NCI-H2107 (cell line): ENCODE measurements around the gene MSI2.

Experiments used
- DNase-seq: peaks from one replicate; lab custom pipeline; 2025; lab: John Stamatoyannopoulos, UW

MSI2 gene

GRCh38 chr17:57461082-57461481 lies 204.8 kb downstream of the MSI2 start:
- no peak for DNase-seq

GRCh38 chr17:57462007-57462579 lies 205.8 kb downstream of the MSI2 start:
- no peak for DNase-seq

DNA sequence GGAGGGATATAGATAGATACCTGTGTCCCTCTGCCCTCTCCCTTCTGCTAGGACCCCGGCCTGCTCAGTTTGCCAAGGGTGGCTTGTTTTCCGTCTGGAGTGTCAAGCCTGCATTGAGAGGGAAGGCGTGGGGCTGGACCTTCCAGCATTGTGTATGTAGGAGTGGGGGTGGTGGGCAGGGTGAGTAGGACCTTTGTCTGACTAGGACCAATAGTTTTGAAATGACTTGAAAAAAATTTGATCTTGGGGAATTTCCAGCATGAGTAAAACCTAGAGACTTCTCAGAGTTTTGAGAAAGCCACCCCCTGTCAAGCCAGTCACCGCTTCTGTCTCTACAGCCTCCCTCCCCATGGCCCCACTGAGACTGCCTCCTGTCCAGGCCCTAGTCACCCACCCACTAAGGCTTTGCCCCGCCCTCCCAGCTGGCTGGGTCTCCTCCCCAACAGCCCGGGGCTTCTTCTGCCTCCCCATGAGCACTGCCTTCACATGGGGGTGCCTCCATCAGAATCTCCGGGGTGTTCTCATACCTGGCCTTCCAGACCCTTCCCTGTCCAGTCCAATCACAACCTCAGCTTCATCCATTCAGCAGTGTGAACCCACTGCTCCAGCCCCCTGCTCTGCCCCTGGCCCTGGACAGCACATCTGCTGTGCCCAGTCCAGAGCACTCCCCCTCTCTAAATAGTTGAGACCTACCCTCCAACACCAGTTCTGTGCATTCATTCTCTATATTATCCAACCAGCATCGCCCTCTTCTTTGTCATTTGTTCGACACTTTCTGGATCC lies 207.0 kb downstream of the MSI2 start:
- DNase-seq, result no peak

DNA sequence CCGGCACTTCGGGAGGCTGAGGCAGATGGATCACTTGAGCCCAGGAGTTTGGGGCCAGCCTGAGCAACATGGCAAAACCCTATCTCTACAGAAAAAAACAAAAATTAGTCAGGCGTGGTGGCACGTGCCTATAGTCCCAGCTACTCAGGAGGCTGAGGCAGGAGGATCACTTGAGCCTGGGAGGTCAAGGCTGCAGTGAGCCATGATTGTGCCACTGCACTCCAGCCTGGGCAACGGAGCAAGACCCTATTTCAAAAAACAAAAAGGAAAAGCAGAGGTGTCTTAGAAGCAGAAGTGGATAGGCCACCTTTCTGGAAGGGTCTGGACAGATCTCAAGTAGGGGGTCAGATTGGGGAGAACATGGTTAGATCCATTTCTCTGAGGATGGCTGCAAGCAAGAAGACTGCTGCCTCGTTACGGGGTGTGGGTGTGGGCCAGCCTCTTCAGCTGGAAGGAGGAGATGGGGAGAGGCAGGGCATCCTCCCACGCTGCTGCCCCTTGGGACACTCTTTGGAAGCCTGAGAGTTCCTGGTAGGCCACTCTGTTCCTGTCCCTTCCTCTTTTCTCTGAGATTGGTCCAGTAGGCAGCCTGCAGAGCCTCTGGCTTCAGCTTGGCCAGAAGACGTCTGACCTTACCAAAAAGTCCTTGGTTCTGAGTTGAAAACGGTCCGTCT lies 208.0 kb downstream of the MSI2 start:
- no peak for DNase-seq

- no peak for DNase-seq
Observed at GRCh38 chr17:57465610-57466009, 209.3 kb downstream of the MSI2 start.

DNA sequence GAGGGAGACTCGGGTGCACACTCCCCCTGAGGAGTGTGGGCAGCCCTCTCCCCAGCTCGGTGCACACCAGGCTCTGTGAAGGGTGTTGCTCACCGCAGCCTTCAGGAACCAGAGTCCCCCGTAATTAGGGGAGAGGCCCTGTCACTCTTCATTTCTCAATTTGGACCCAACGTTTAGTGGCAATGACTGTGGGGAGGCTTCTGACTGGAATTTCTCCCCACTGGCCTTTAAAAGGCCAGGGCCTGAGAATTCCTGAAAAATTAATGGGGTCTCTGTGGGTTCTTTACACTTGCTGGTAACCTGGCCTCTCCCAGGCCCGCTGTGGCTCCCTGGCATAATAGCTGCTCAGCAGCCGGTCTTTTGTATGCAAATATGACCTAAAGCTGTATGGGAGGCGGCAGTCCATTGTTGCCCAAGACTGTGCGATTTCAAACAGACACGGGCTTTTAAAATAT lies 209.7 kb downstream of the MSI2 start:
- no peak for DNase-seq

GRCh38 chr17:57466521-57466920 lies 210.2 kb downstream of the MSI2 start:
- no peak for DNase-seq

DNA sequence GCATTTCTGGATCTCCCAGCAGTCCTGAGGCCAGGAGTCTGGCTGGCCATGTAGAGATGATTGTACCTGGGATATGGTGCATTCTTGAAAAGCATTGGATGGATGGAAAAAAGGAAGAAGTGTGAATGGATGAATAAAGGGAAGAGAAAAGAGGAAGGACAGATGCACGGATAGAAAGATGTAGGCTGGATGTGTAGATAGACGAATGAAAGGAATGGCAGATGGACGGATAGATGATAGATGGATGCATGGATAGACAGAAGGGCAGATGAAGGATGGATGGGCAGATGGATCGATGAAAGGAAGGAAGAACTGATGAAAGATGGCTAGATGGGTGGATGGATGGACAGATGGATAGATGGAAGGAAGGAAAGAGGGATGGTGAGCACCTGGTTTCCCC lies 210.9 kb downstream of the MSI2 start:
- DNase-seq, result no peak

- DNase-seq, result no peak
Observed at GRCh38 chr17:57467801-57468200, 211.5 kb downstream of the MSI2 start.

DNA sequence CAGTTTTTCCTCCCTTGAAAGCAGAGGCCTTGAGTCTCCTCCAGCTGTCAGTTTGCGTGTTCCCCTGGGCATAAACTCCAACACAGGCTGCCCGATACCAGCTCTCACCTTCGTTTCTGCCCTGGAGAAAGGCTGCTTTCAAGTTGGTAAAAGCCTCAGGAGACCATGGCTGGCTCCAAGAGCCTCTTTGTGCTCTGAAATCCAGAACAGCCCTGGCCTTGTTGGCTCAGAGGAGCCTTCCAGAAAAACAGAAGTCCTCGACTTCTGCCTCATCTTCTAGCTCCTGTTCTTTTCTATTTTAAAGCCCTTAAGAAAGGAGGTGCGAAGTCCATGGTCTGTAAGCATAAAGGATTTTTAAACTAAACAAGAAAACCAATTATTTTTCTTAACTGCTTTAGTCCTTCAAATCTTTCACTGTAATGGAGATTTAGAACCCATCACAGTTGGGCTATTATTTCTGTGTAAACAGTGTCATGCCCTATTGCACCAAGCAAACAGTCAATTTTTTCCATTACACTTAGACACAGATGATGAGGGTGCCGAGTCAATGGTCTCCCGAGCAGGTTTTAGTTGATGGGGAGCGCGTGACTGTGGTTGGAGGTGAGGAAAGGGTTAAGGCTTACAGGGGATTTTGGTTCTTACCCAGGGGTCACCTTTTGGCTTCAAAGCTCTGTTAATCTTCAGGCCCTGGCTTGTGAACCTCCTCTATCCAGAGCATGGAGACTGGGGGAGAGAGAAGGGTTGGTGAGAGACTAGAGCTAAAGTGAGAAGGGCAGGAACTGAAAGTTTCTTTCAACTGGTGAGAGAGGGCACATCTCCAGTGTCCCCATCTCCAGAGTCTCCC lies 212.8 kb downstream of the MSI2 start:
- no peak for DNase-seq

DNA sequence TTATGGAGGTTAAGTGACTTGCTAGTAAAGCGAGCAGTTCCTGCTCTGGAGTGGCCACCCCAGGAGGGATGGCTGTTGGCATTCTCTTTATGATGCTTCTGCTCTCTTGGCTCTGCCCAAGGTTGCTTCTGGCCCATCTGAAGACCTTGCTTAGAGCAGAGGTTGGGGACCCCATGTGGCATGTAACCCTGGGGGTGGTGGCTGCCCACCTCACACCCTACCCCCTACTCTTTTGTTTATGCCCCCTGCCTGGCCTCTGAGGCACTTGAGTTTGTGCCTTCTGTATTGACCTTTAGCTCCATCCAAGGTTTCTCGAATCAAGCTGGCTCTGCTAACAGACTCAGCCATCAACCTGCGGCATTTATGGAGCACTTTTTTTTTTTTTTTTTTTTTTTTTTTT lies 214.6 kb downstream of the MSI2 start:
- DNase-seq, result no peak

GRCh38 chr17:57471868-57472368 lies 215.6 kb downstream of the MSI2 start:
- DNase-seq, result no peak

- no peak for DNase-seq
Observed at GRCh38 chr17:57475796-57476195, 219.5 kb downstream of the MSI2 start.

DNA sequence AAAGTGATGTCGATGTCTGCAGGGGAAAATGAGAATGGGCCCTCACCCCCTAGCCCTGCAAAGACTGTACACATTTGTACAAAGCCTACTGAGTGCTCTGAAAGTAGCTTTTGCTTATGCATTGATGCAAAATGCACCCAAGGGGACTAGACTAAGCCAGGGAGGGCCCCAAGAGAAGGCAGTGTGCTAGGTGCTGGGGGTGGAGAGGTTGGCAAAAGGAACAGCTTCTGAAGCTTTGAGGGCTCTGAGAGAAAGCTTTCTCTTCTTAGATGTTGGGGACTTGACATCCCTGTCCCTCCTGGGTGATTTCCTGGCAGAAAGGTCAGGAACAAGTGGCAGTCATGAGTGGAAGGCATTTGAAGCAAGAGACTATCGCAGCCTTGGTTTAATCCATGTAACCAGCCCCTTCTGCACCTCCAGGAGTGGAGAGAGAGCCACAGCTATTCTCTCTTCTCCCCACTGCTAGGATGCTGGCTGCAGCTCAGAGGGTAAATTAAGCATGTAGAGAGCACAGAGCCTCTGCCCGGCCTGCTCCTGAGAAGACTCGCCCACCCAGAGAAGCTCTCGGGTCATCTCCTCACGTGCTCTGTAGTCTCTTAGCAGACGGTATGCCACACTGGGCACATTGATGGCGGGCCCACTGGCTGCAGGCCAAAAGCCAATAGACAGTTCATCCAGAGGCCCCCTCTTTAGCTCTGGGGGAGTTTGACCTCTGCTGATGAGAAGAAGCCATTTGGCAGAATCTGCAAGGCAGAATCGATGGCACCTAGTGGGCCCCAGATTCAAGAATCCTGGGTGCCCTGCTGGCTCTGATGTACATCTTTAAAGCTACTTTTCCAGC lies 221.4 kb downstream of the MSI2 start:
- DNase-seq, result no peak

GRCh38 chr17:57478478-57479250 lies 222.3 kb downstream of the MSI2 start:
- no peak for DNase-seq

- no peak for DNase-seq
Observed at GRCh38 chr17:57480438-57481196, 224.3 kb downstream of the MSI2 start.

DNA sequence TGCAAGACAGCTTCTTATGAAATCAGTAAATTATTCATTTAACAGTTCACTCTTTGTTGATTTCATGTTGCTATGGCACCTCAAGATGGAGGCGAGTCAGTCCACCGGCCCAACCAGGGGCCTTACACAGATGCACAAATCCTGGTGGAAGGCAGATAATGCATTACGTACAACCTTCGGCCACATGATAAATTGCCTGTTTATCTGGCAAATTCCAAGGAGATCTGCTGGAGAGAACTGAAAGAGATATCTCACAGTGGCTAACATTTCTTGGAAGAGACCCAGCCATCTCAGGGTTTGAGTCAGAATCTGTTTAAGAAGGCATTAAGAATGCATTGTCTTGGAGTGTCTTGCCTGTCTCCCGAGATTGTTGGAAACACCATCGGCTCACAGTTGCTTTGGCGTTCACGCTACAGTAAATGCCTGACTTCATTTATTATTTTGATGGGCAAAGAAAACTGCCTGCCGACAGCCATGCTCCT lies 225.6 kb downstream of the MSI2 start:
- DNase-seq, result no peak

DNA sequence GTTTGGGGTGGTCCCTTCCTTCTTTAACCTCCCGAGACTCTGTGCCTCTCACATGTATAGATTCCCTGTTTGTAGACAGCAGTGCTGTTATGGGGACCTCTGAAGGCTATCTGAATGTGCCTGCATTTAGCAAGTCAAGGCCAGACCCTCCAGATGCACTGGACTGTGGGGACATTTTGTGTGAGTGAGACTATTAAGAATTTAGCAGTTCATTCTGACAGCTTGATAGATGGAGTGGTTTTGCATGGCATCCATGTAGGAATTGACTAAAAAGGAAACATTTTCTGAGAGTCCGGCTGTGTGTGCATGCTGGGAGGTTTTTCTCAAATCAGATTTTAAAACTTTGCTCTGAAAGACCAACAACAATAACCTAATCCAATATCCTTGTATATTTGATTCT lies 226.3 kb downstream of the MSI2 start:
- no peak for DNase-seq

DNA sequence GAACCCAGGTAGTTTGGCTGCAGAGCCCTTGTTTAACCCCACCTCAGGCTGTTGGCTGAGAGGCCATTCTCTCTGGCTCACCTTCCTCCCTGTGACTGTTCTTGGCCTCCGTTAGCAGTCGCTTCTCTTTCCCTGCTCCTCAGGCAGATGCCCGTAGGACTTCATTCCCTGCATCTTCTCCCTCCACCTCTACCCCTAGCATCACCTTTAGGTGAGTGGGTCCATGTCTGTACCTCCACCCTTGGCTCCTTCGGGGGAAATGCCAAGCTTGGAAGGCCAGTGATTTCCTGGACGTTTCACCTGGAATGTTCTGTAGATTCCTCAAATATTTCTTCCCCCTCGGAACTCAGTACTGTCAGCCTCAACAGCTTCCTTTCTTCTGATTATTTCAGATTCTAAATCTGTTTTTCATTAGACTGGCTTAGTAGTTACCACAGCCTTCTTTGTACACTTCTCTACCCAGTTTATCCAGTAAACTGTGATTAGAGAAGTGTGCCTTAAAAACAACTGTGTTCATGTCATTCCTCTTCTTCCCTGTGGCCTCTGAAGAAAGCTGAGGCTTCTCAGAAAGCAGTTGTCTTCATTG lies 227.9 kb downstream of the MSI2 start:
- DNase-seq, result no peak
